BE2C (cell line): ENCODE measurements around the gene ZMYM2.

ENCODE experiments used
- DNase-seq: peaks from one replicate; pipeline ENCODE4 v3.0.0-alpha.2; 2020
- H3K27me3 ChIP-seq: fragments of 250-450 bp; sonication (Bioruptor Pico); 2 replicates; pipeline ENCODE4 v1.5.1; 2020; ENCODE audit warnings: mild to moderate bottlenecking
- H3K36me3 ChIP-seq: fragments of 250-450 bp; sonication (Bioruptor Pico); 2 replicates; pipeline ENCODE4 v1.5.1; 2020; ENCODE audit warnings: mild to moderate bottlenecking
- H3K4me1 ChIP-seq: fragments of 250-450 bp; sonication (Bioruptor Pico); 2 replicates; pipeline ENCODE4 v1.5.1; 2020
- H3K4me3 ChIP-seq: 2 replicates; pipeline ENCODE4 v1.5.1; 2011; ENCODE audit warnings: low read depth, low read length
- H3K9me3 ChIP-seq: fragments of 250-450 bp; sonication (Bioruptor Pico); 2 replicates; pipeline ENCODE4 v1.5.1; 2020
- TF ChIP-seq, protein P1 (sequence below): IDR thresholded peaks from 2 replicates; pipeline ENCODE4 v1.5.1; 2012; ENCODE audit warnings: mild to moderate bottlenecking, low read depth, low read length

Gene ZMYM2

DNA sequence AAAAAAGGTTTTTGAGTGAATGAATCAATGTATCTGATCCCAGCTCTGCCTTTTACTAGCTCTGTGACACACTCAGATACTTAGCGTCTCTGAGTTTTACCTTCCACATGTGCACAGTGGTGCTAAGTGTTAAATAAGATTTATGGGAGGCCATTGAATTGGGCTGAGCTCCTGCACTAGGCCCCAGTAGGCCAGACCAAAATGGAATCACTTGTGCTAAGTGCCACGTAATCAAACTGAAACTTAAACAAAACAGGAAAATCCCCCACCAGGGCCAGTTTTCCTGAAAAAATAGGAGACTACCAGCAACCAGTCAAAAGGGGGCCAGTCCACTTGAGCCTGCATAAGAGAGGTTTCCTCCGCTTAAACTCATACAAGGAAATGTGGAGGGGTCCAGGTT lies 161.4 kb downstream of the ZMYM2 start:
- H3K4me1 ChIP-seq: peaks cover 4% of the 10 kb centered on the region
- no peaks in the 10 kb centered on the region for H3K9me3 ChIP-seq
- DNase-seq: no peak
- no peak overlapping the region for H3K4me3 ChIP-seq
- H3K36me3 ChIP-seq: no peaks in the 10 kb centered on the region
- TF ChIP-seq, protein P1, sequence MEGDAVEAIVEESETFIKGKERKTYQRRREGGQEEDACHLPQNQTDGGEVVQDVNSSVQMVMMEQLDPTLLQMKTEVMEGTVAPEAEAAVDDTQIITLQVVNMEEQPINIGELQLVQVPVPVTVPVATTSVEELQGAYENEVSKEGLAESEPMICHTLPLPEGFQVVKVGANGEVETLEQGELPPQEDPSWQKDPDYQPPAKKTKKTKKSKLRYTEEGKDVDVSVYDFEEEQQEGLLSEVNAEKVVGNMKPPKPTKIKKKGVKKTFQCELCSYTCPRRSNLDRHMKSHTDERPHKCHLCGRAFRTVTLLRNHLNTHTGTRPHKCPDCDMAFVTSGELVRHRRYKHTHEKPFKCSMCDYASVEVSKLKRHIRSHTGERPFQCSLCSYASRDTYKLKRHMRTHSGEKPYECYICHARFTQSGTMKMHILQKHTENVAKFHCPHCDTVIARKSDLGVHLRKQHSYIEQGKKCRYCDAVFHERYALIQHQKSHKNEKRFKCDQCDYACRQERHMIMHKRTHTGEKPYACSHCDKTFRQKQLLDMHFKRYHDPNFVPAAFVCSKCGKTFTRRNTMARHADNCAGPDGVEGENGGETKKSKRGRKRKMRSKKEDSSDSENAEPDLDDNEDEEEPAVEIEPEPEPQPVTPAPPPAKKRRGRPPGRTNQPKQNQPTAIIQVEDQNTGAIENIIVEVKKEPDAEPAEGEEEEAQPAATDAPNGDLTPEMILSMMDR: no peak
- H3K27me3 ChIP-seq: no peaks in the 10 kb centered on the region

- TF ChIP-seq, protein P1: no peak
- H3K4me3 ChIP-seq: no peak overlapping the region
Observed at GRCh38 chr13:20121159-20121525, 162.6 kb downstream of the ZMYM2 start.

DNA sequence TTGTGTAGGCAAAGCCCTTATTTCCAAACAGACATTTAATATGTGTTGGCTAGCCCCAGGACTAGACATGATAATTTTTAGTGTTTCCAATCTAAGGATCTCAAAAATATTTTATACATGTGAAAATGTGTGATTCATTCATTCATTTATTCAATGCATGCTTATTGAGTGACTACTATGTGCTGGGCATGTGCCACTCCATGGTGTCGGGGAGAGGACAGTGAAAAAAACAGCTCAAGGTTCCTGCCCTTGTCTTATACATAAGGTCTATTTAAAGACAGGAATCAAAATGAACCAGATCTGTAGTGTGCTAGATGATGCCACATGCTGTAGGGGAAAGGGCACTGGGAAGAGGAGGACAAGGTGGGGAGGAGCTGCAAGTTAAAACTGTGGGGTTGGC lies 165.8 kb downstream of the ZMYM2 start:
- Histone ChIP-seq H3K4me3 (no peak overlapping the region), H3K27me3 (peaks cover 12% of the 10 kb centered on the region), H3K4me1 (peaks cover 4% of the 10 kb centered on the region), H3K36me3 (no peaks in the 10 kb centered on the region), H3K9me3 (no peaks in the 10 kb centered on the region)
- no peak for DNase-seq
- TF ChIP-seq, protein P1: no peak

More at GRCh38 chr13:20121159-20121525, 162.6 kb downstream of the ZMYM2 start:
- Histone ChIP-seq H3K9me3 (no peaks in the 10 kb centered on the region), H3K36me3 (no peaks in the 10 kb centered on the region), H3K27me3 (no peaks in the 10 kb centered on the region), H3K4me1 (peaks cover 4% of the 10 kb centered on the region)
- DNase-seq: no peak

DNA sequence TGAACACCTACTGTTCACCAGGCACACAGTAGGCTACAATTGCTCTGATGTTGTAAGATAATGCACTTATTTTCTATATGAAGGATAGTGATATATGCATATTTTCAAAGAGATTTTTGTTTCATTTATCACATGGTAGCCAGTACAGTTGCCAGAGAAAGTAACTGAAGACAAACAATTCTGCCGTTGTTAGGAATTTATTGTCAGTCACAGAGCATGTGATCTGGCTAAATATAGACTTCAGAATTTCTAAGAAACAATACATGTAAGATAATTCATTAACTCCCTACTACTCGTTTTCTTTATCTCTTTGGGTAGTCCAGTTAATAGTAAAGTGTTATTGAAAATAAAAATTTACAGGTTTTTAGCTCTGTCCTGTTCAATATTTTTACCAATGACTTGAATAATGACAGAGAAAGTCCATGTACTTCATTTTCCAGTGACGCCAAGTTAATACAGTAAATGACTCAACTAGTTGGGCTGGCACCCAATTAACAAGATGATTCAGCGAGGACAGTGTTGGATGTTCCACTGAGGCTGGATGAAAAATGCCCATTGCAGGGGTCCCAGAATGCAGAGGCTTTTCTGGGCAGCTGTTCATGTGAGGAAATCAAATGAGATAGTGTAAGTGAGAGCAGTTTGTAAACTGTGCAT lies 166.7 kb downstream of the ZMYM2 start:
- H3K4me1 ChIP-seq: peaks cover 3% of the 10 kb centered on the region
- peaks cover 14% of the 10 kb centered on the region for H3K27me3 ChIP-seq
- H3K4me3 ChIP-seq: no peak overlapping the region
- no peak for DNase-seq
- TF ChIP-seq, protein P1: no peak
- H3K36me3 ChIP-seq: no peaks in the 10 kb centered on the region
- no peaks in the 10 kb centered on the region for H3K9me3 ChIP-seq

GRCh38 chr13:20125783-20126165 lies 167.2 kb downstream of the ZMYM2 start:
- no peak for DNase-seq

GRCh38 chr13:20126541-20127261 lies 168.2 kb downstream of the ZMYM2 start:
- no peak for DNase-seq
- Histone ChIP-seq H3K4me1 (no peaks in the 10 kb centered on the region), H3K9me3 (no peaks in the 10 kb centered on the region), H3K4me3 (no peak overlapping the region), H3K27me3 (peaks cover 17% of the 10 kb centered on the region), H3K36me3 (no peaks in the 10 kb centered on the region)
- TF ChIP-seq, protein P1: no peak

More at GRCh38 chr13:20125783-20126165, 167.2 kb downstream of the ZMYM2 start:
- H3K4me1 ChIP-seq: no peaks in the 10 kb centered on the region; the same call in 1 of the 2 replicates
- H3K36me3 ChIP-seq: no peaks in the 10 kb centered on the region
- H3K27me3 ChIP-seq: peaks cover 16% of the 10 kb centered on the region
- TF ChIP-seq, protein P1: no peak
- no peaks in the 10 kb centered on the region for H3K9me3 ChIP-seq
- H3K4me3 ChIP-seq: no peak overlapping the region
